Measurements from ENCODE around the gene IL34.

Gene IL34

GRCh38 chr16:70677499-70678120 is 31.3 kb downstream of the IL34 start:
- no peak overlapping the region for H3K27ac ChIP-seq (replicated peaks; ENCODE audit: low read length)
- H3K79me1 ChIP-seq (ENCODE audit: low read depth, low read length) = peaks cover 20% of the 10 kb centered on the region
- H2BK15ac ChIP-seq (ENCODE audit: low read length) = no peak overlapping the region
- no peaks in the 10 kb centered on the region for H3K27me3 ChIP-seq (ENCODE audit: control insufficient read depth in 3 of 3, insufficient read depth in 3 of 3, low read depth in 1 of 3, low read length in 3 of 3)
- no peak overlapping the region for H4K8ac ChIP-seq (ENCODE audit: low read depth, low read length)
- no peak overlapping the region for H2BK12ac ChIP-seq (ENCODE audit: low read length)
- H3K18ac ChIP-seq (ENCODE audit: low read length) = no peak overlapping the region
- H3K9me3 ChIP-seq (replicated peaks in 1 of 2; ENCODE audit: control insufficient read depth in 2 of 2, insufficient read depth in 1 of 2, low read depth in 1 of 2, low read length in 2 of 2) = no peaks in the 10 kb centered on the region
- H2AFZ ChIP-seq (ENCODE audit: low read length) = no peak overlapping the region
- no peak overlapping the region for H2AK5ac ChIP-seq (ENCODE audit: low read depth, low read length)
- no peak overlapping the region for H2BK5ac ChIP-seq (ENCODE audit: low read length)
- H3K23ac ChIP-seq (ENCODE audit: low read depth, low read length, poor library complexity) = no peak overlapping the region
- peaks cover 28 to 82% of the 10 kb centered on the region in 2 donors for H3K36me3 ChIP-seq (replicated peaks in 1 of 2; ENCODE audit: control insufficient read depth in 2 of 2, insufficient read depth in 2 of 2, low read length in 2 of 2)
- no peak overlapping the region for H3K4me2 ChIP-seq (ENCODE audit: insufficient read depth, low read length, poor library complexity, severe bottlenecking)
- no peak for DNase-seq (ENCODE audit: low spot score)
- no peak overlapping the region for H4K91ac ChIP-seq (ENCODE audit: low read depth, low read length, poor library complexity)
- no peak overlapping the region for H3K14ac ChIP-seq (ENCODE audit: low read length)
- WGBS, 2 donors (ENCODE audit: extremely low coverage in 2 of 2, insufficient read length in 2 of 2, insufficient replicate concordance in 1 of 2) = no CpG with 5 or more reads among the region's 15 CpGs
- no peak overlapping the region for H3K9ac ChIP-seq (ENCODE audit: low read depth, low read length, poor library complexity)
- no peak overlapping the region for H3K4ac ChIP-seq (ENCODE audit: low read length)
- H3K4me1 ChIP-seq (ENCODE audit: control insufficient read depth in 2 of 2, insufficient read depth in 1 of 2, low read depth in 1 of 2, low read length in 2 of 2) = peaks cover 0 to 6% of the 10 kb centered on the region in 2 donors
- no peak overlapping the region for H3K4me3 ChIP-seq (ENCODE audit: low read length in 2 of 2)
- no peak overlapping the region for H2BK120ac ChIP-seq (ENCODE audit: low read depth, low read length)

- Histone ChIP-seq H3K36me3 (replicated peaks in 1 of 2; ENCODE audit: control insufficient read depth in 2 of 2, insufficient read depth in 2 of 2, low read length in 2 of 2) (peaks cover 28 to 81% of the 10 kb centered on the region in 2 donors), H3K27me3 (ENCODE audit: control insufficient read depth in 3 of 3, insufficient read depth in 3 of 3, low read depth in 1 of 3, low read length in 3 of 3) (no peaks in the 10 kb centered on the region), H3K23ac (ENCODE audit: low read depth, low read length, poor library complexity) (no peak overlapping the region), H3K27ac (replicated peaks; ENCODE audit: low read length) (no peak overlapping the region), H4K91ac (ENCODE audit: low read depth, low read length, poor library complexity) (no peak overlapping the region), H2BK5ac (ENCODE audit: low read length) (no peak overlapping the region), H3K4me3 (ENCODE audit: low read length in 2 of 2) (no peak overlapping the region), H2BK12ac (ENCODE audit: low read length) (no peak overlapping the region), H3K4me1 (ENCODE audit: control insufficient read depth in 2 of 2, insufficient read depth in 1 of 2, low read depth in 1 of 2, low read length in 2 of 2) (peaks cover 0 to 6% of the 10 kb centered on the region in 2 donors), H2AK5ac (ENCODE audit: low read depth, low read length) (no peak overlapping the region), H2AFZ (ENCODE audit: low read length) (no peak overlapping the region), H4K8ac (ENCODE audit: low read depth, low read length) (peak overlapping the region; percentile 65), H2BK120ac (ENCODE audit: low read depth, low read length) (no peak overlapping the region), H3K18ac (ENCODE audit: low read length) (no peak overlapping the region), H3K4me2 (ENCODE audit: insufficient read depth, low read length, poor library complexity, severe bottlenecking) (no peak overlapping the region), H2BK15ac (ENCODE audit: low read length) (no peak overlapping the region), H3K9me3 (replicated peaks in 1 of 2; ENCODE audit: control insufficient read depth in 2 of 2, insufficient read depth in 1 of 2, low read depth in 1 of 2, low read length in 2 of 2) (no peaks in the 10 kb centered on the region), H3K4ac (ENCODE audit: low read length) (no peak overlapping the region), H3K79me1 (ENCODE audit: low read depth, low read length) (peaks cover 22% of the 10 kb centered on the region), H3K14ac (ENCODE audit: low read length) (no peak overlapping the region), H3K9ac (ENCODE audit: low read depth, low read length, poor library complexity) (no peak overlapping the region)
- no peak for DNase-seq (ENCODE audit: low spot score)
- no CpG with 5 or more reads among the region's 22 CpGs for WGBS, 2 donors (ENCODE audit: extremely low coverage in 2 of 2, insufficient read length in 2 of 2, insufficient replicate concordance in 1 of 2)
Observed at GRCh38 chr16:70678121-70678897, 31.9 kb downstream of the IL34 start.

GRCh38 chr16:70678898-70679670 is 32.7 kb downstream of the IL34 start:
- H2BK120ac ChIP-seq (ENCODE audit: low read depth, low read length) = no peak overlapping the region
- H2AFZ ChIP-seq (ENCODE audit: low read length) = no peak overlapping the region
- DNase-seq (ENCODE audit: low spot score) = no peak
- peaks cover 24% of the 10 kb centered on the region for H3K79me1 ChIP-seq (ENCODE audit: low read depth, low read length)
- H3K9ac ChIP-seq (ENCODE audit: low read depth, low read length, poor library complexity) = no peak overlapping the region
- H3K4me2 ChIP-seq (ENCODE audit: insufficient read depth, low read length, poor library complexity, severe bottlenecking) = no peak overlapping the region
- H3K4me1 ChIP-seq (ENCODE audit: control insufficient read depth in 2 of 2, insufficient read depth in 1 of 2, low read depth in 1 of 2, low read length in 2 of 2) = peaks cover 0 to 10% of the 10 kb centered on the region in 2 donors
- H4K8ac ChIP-seq (ENCODE audit: low read depth, low read length) = no peak overlapping the region
- peaks cover 27 to 78% of the 10 kb centered on the region in 2 donors for H3K36me3 ChIP-seq (replicated peaks in 1 of 2; ENCODE audit: control insufficient read depth in 2 of 2, insufficient read depth in 2 of 2, low read length in 2 of 2)
- H3K9me3 ChIP-seq (replicated peaks in 1 of 2; ENCODE audit: control insufficient read depth in 2 of 2, insufficient read depth in 1 of 2, low read depth in 1 of 2, low read length in 2 of 2) = no peaks in the 10 kb centered on the region
- no peak overlapping the region for H3K18ac ChIP-seq (ENCODE audit: low read length)
- H3K4ac ChIP-seq (ENCODE audit: low read length) = no peak overlapping the region
- no peak overlapping the region for H2BK5ac ChIP-seq (ENCODE audit: low read length)
- H3K27me3 ChIP-seq (ENCODE audit: control insufficient read depth in 3 of 3, insufficient read depth in 3 of 3, low read depth in 1 of 3, low read length in 3 of 3) = no peaks in the 10 kb centered on the region
- no peak overlapping the region for H3K4me3 ChIP-seq (ENCODE audit: low read length in 2 of 2)
- no peak overlapping the region for H3K14ac ChIP-seq (ENCODE audit: low read length)
- no peak overlapping the region for H3K23ac ChIP-seq (ENCODE audit: low read depth, low read length, poor library complexity)
- peak overlapping the region; percentile 66 for H2AK5ac ChIP-seq (ENCODE audit: low read depth, low read length)
- WGBS, 2 donors (ENCODE audit: extremely low coverage in 2 of 2, insufficient read length in 2 of 2, insufficient replicate concordance in 1 of 2) = no CpG with 5 or more reads among the region's 31 CpGs
- no peak overlapping the region for H4K91ac ChIP-seq (ENCODE audit: low read depth, low read length, poor library complexity)
- H3K27ac ChIP-seq (replicated peaks; ENCODE audit: low read length) = no peak overlapping the region
- no peak overlapping the region for H2BK15ac ChIP-seq (ENCODE audit: low read length)
- H2BK12ac ChIP-seq (ENCODE audit: low read length) = no peak overlapping the region

Measured in neuronal stem cell (in vitro differentiated cells).